HG02852 (cell line): ENCODE results near the gene CCDC24.

Source experiments
- ATAC-seq: cut with Tn5 transposase; IDR thresholded peaks from one replicate; pipeline ENCODE4 v1.9.1; 2021; ENCODE audit warnings: mild to moderate bottlenecking, moderate library complexity; ENCODE audit not compliant: unreplicated experiment

The CCDC24 gene

GRCh38 chr1:43962324-43962723 is 29.1 kb upstream of the CCDC24 start:
- no peak for ATAC-seq

GRCh38 chr1:43963006-43963405 is 28.4 kb upstream of the CCDC24 start:
- ATAC-seq = no peak

DNA sequence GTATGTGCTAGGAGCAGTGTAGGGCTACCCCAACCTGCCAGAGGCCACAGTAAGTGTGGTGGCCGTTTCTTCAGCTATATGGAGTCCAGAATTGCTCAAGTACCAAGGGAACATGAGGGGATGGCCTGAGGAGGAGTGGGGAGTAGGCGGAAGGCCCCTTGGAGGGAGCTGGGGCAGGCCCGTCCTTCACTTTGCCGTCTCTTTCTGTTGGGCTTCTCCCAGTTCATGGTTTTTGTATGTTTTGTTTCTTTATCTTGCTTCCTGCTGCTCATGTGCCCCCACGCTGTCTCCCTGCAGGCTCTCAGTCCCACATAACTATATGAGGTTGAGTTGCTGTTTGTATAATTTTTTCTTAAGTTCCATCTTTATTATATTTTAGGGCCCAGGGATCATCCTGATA is 27.5 kb upstream of the CCDC24 start:
- no peak for ATAC-seq

- ATAC-seq = no peak
Observed at GRCh38 chr1:43965316-43965715, 26.1 kb upstream of the CCDC24 start.

GRCh38 chr1:43968348-43968948 is 23.0 kb upstream of the CCDC24 start:
- ATAC-seq = no peak

GRCh38 chr1:43969416-43969745 is 22.0 kb upstream of the CCDC24 start:
- no peak for ATAC-seq

DNA sequence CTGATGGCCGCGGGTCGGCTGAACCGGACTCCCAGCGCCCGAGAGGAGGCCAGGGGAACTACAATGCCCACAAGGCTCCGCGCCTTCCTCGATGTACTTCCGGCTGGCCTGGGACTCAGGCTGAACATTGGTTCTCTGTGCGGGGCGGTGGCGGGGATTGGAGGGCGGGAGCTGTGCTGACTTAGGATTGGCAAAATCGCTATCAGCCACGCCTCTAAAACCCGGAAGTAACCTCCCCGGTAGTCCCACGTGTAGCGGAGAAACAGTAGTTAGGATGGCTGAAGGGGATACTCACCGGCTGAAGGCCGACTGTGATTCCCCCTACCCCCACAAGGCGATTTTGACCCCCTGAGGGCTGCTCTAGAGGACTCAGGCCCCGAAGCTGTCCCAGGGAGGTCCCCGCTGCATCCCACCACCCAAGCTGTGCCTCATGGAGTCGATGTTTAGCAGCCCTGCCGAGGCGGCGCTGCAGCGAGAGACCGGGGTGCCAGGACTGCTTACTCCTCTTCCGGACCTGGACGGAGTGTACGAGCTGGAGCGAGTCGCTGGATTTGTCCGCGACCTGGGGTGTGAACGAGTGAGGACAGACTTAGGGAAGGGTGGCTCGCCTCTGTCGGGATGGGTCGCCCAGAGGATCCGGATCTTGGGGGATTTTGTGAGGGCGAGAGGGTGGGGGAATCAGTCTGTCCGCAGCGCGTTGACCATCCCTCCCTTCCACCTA is 21.5 kb upstream of the CCDC24 start, which contains the start of gene DPH2:
TSS of gene DPH2 (plus strand) at position 265 of the 721 bp plus-strand sequence. CDS start at position 431, 166 bp downstream.
- ATAC-seq = peak; percentile 80

DNA sequence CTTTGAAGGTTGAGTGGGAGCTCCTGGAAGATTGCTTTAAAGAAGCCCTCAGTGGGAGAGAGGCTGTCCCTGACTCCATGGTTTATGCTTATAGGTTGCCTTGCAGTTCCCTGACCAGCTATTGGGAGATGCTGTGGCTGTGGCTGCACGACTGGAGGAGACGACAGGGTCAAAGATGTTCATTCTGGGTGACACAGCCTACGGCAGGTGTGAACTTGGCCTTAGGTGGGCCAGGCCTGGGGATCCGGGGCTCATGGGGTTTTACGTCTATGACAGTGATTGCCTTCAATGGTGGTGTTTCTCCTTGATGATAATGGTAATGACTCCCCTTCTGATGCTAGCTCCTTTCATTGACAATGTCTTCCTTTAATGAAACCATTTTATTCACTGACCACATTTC is 20.9 kb upstream of the CCDC24 start:
- no peak for ATAC-seq

GRCh38 chr1:43970911-43971310 is 20.5 kb upstream of the CCDC24 start:
- ATAC-seq = no peak

- ATAC-seq = no peak
Observed at GRCh38 chr1:43971336-43971980, 19.9 kb upstream of the CCDC24 start.

GRCh38 chr1:43973981-43974442 is 17.4 kb upstream of the CCDC24 start:
- ATAC-seq = peak; percentile 0

DNA sequence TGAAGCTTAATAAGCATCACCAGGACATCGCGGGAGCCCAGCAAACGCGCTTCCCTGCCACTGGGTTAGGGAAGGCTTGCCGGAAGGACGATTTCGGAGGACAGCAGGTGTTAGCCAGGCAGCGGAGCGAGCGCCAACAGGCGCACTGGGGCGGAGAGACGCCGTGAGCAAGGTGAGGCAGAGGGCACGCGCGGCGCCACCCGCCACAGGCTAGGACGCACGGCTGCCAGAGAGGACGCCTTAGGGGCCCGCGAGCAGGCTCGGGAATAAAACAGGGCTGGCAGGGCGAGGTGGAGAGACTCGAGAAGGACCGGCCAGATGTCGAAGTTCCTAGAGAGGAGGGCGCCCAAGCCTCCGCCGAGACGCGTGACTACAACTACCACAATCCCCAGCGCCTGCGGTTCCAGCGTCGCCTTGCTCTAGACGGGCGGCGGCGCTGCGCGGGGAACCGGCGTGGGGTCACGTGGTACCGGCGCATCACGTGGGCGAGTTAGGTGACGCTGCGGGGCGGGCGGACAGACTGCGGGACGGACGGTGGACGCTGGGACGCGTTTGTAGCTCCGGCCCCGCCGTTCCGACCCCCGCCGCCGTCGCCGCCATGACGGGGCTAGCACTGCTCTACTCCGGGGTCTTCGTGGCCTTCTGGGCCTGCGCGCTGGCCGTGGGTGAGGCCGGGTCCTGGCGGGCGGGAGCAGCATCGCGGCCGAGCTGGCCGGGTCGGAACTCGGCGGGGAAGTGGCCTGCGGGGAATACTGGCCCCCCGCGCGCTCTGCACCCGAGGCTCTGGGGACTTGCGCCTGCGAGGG is 16.8 kb upstream of the CCDC24 start, which contains the start of gene ATP6V0B:
TSS of gene ATP6V0B (plus strand) at position 518 of the 806 bp plus-strand sequence. CDS start at position 599, 81 bp downstream.
- peak; percentile 67 for ATAC-seq

GRCh38 chr1:43975249-43975961 is 16.0 kb upstream of the CCDC24 start:
- ATAC-seq = no peak

GRCh38 chr1:43976045-43976444 is 15.4 kb upstream of the CCDC24 start:
- ATAC-seq = no peak

GRCh38 chr1:43976890-43977289 is 14.5 kb upstream of the CCDC24 start:
- no peak for ATAC-seq

- ATAC-seq = no peak
Observed at GRCh38 chr1:43977376-43978263, 13.8 kb upstream of the CCDC24 start.

- ATAC-seq = no peak
Observed at GRCh38 chr1:43978264-43978550, 13.2 kb upstream of the CCDC24 start.

DNA sequence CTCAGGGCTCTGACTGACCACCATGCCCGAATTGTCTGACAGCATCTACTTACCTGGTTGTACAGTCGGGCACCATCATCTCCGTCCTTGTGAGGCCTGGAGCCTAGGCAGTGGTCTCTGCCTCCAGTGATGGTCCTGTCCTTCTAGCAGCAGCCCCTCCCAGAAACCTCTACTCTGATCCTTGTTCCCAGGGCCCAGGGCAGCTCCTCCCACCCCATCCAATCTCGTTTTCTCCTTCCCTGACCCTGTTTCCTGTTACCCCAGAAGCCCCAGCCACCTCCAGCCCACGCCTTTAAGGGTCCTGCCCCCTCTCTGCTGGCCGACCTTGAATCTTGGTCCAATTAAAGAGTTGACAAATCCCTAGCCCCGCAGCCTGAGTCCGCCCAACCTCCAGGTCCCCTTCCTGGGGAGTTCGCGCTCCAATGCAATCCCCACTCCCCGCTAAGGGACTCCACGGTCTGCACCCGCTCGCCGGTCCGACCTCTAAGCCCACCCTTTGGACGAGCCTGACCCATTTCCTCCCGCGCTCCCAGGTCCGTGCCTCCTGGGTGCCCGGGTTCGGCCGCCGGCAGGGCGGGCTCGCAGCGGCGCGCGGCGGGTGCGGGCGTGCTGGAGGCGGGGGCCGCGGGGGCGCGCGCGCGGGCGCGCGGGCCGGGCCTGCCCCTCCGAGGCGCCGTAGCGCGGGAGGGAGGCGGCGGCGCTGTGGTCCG is 12.7 kb upstream of the CCDC24 start, which contains the start of gene B4GALT2:
TSS of gene B4GALT2 (plus strand) at position 660 of the 710 bp plus-strand sequence. CDS start 1,951 bp downstream, outside the sequence.
- ATAC-seq = no peak

DNA sequence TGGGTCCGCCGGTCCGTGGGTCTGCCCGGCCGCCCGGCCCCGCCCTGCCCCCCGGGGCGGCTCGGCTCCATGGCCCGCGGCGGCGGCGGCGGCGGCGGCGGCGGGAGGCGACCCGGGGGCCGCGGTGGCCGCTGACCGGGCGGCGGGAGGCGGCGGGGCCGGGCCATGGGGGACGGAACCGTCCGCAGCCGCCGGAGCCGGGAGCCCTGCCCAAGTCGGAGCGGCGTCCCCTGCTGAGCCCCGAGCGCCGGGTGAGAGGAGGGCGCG is 12.2 kb upstream of the CCDC24 start:
- no peak for ATAC-seq
